Large intestine (tissue), 3 donors: ENCODE measurements around the gene INSC. TPM values are rescaled to one million over a fixed set of nuclear protein-coding genes. Genes with fewer than 3 reads are reported as not detected.

Source experiments
- DNase-seq, 2 donors: peaks; one replicate each; pipeline versions ENCODE4 v3.0.0 to v3.0.0-alpha.2; 2013
- H3K27ac ChIP-seq: one replicate; pipeline ENCODE4 v1.5.1; 2013; ENCODE audit warnings: low read length
- H3K27me3 ChIP-seq: 2 replicates; pipeline ENCODE4 v1.6.1; 2013; ENCODE audit warnings: low read length; ENCODE audit not compliant: control insufficient read depth, insufficient read depth
- H3K36me3 ChIP-seq: 2 replicates; pipeline ENCODE4 v1.6.1; 2013; ENCODE audit warnings: low read length; ENCODE audit not compliant: control insufficient read depth, insufficient read depth
- H3K4me1 ChIP-seq: one replicate; pipeline ENCODE4 v1.6.1; 2013; ENCODE audit warnings: low read length; ENCODE audit not compliant: control insufficient read depth, insufficient read depth
- H3K4me3 ChIP-seq: one replicate; pipeline ENCODE4 v1.5.1; 2013; ENCODE audit warnings: low read length
- H3K9me3 ChIP-seq: one replicate; pipeline ENCODE4 v1.6.1; 2013; ENCODE audit warnings: mild to moderate bottlenecking, low read depth, low read length, moderate library complexity; ENCODE audit not compliant: control insufficient read depth
- WGBS: methylation state at CpG from one replicate; pipeline ENCODE4 v1.1.5; 2013; ENCODE audit warnings: low lambda C conversion rate; ENCODE audit not compliant: insufficient coverage; 5-methylcytosine and 5-hydroxymethylcytosine counted together
- polyA plus RNA-seq: library from polyadenylated mRNA; unstranded; fragments of 120-200 nt; gene quantifications from one replicate; pipeline ENCODE4 v1.2.1, GENCODE V29; 2013

Gene INSC
- polyA plus RNA-seq, 1 donor = 7.2 TPM

DNA sequence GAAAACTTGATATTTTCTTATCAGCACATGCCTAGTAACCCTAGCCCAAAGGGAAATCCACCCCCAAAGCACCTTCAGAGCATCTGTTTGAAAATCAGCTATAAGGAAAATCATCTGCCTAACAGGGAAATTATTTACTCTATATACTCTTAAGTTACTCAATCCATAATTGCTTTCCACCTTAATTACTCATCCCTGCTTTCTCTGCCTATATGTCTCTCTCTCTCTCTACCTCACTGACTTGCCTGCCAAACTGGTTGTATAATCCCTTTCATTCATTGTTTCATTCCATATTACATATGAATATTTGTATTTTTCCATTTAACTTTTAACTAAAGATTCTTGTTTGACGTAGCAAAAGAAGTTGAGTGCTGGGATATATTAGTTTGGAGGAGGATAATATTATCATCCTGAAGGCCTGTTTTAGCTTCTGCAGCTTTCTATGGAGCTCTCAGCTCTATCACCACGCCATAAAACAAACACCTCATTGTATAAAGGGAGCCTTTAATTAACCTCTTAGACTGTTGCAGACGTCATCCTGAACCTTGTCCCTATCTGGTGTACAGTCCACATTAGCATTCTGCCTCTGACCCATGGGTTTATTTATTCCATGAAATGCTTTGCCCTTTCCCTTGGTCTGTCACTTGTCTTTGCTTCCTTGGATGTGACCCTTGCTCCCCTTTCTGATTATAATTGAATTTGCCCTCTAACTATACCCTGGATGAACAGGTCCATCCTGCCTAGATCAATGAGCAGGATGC, 98.9 kb downstream of the INSC start:
- H3K36me3 ChIP-seq = no peaks in the 10 kb centered on the region
- no peaks in the 10 kb centered on the region for H3K9me3 ChIP-seq
- no peak overlapping the region for H3K27ac ChIP-seq
- no peak overlapping the region for H3K4me3 ChIP-seq
- WGBS = 14% methylated on average over 1 of the region's 3 CpGs
- DNase-seq = peak; percentile 33 to 77
- H3K4me1 ChIP-seq = peaks cover 6% of the 10 kb centered on the region
- H3K27me3 ChIP-seq = no peaks in the 10 kb centered on the region

DNA sequence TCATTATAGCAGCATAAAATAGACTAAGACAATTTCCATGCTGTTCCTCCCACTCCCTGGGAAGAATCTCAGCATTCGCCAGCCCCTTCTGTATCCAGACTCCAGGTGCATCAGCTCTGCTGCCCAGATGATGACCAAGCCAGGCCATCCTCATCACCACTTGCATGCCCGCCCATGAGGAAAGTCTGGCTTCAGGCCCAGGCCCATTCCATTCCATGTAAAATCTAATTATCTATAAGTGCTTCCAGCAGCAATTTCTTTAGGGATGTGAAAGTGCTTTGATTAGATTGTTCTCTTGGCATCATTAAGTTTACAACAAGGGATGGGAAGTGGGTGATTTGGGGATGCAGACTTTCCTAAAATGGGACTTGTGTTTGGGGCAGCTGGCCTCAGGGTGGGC, 100.3 kb downstream of the INSC start:
- no peak for DNase-seq
- Histone ChIP-seq H3K36me3 (no peaks in the 10 kb centered on the region), H3K9me3 (no peaks in the 10 kb centered on the region), H3K4me1 (peaks cover 6% of the 10 kb centered on the region), H3K4me3 (no peak overlapping the region), H3K27ac (no peak overlapping the region), H3K27me3 (no peaks in the 10 kb centered on the region)
- WGBS = no CpG with 5 or more reads among the region's 2 CpGs

DNA sequence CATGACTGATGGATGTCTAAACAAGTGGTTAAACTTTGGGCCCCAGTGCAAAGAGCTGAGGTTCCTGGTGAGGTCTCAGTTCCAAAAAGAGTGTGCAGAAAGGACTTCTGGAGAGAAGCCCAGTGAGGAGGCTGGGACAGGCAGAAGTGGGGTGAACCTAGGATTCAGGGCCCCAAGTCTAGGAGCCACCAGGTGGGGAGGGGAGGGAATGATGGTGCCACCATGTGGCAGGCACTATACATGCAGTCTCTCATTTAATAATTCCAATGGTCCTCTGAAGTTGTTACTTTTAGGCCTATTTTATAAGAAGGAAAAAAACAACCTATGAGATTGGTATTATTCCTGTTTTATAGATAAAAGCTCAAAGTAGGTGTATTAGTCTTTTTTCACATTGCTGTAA, 102.0 kb downstream of the INSC start:
- Histone ChIP-seq H3K27ac (no peak overlapping the region), H3K9me3 (no peaks in the 10 kb centered on the region), H3K36me3 (no peaks in the 10 kb centered on the region), H3K4me1 (peaks cover 6% of the 10 kb centered on the region), H3K27me3 (no peaks in the 10 kb centered on the region), H3K4me3 (no peak overlapping the region)
- no peak for DNase-seq

DNA sequence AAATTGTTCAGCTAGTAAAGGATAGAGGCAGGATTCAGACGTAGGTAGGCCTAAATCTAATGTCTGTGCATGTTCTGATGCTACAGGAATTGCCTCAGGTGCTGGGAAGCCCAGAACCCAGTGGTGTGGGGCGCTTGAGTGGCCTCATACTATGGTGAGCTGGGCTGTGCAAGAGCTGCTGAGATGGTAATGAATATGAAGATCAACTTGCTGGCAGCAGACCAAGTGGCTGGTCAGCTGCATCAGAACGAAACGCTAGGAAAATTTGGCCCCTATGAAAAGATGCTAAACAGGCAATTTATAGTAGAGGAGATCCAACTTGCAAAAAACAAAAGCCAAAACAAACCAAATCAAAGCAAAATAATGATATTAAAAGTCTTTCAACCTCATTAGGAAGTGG, 102.7 kb downstream of the INSC start:
- no peak overlapping the region for H3K27ac ChIP-seq
- no peaks in the 10 kb centered on the region for H3K36me3 ChIP-seq
- H3K27me3 ChIP-seq = no peaks in the 10 kb centered on the region
- 100% methylated on average over 3 of the region's 4 CpGs for WGBS
- no peak overlapping the region for H3K4me3 ChIP-seq
- no peak for DNase-seq
- peaks cover 6% of the 10 kb centered on the region for H3K4me1 ChIP-seq
- no peaks in the 10 kb centered on the region for H3K9me3 ChIP-seq

DNA sequence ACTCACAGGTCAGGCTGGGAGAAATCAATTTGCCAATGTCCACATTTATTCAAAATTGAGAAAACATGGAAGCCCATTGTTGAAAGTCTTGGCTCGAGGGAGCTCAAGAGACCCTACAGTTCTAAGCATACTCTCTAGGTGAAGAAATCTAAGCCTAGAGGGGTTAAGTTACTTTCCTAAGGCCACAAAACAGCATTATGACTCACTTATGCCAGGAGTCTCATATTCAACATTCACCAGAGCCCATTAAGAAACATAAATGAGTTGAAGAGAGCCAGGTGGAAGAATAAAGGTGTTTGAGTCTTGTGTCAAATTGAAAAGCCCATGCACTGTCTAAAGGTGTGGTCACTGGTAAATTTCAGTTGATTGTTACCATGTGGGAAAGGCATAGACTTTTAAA, 108.1 kb downstream of the INSC start:
- no peak for DNase-seq
- no peaks in the 10 kb centered on the region for H3K9me3 ChIP-seq
- WGBS = no CpG with 5 or more reads among the region's 1 CpG
- no peaks in the 10 kb centered on the region for H3K4me1 ChIP-seq
- H3K36me3 ChIP-seq = no peaks in the 10 kb centered on the region
- H3K27ac ChIP-seq = no peak overlapping the region
- H3K27me3 ChIP-seq = no peaks in the 10 kb centered on the region
- no peak overlapping the region for H3K4me3 ChIP-seq

DNA sequence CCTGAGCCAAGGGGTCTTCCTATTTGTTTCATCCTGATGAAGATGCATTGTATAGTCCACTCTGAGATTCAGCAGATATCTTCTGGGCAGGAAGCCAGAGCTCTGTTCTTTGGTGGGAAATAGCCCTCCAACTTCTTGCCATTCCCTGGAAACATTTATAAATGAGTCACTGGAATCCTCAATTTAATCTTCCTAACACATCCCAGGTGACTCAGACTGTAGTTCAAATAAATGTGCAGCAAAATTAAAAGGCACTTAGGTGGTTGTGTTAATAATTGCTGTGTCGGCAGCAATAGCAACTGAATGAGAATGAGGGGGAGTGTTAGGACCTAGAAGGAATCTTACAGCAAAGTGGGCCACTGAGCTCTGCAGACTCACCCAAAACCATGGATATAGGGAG, 108.6 kb downstream of the INSC start:
- Histone ChIP-seq H3K27ac (no peak overlapping the region), H3K4me3 (no peak overlapping the region), H3K9me3 (no peaks in the 10 kb centered on the region), H3K36me3 (no peaks in the 10 kb centered on the region), H3K4me1 (no peaks in the 10 kb centered on the region), H3K27me3 (no peaks in the 10 kb centered on the region)
- no peak for DNase-seq
- WGBS = no CpG with 5 or more reads among the region's 1 CpG

DNA sequence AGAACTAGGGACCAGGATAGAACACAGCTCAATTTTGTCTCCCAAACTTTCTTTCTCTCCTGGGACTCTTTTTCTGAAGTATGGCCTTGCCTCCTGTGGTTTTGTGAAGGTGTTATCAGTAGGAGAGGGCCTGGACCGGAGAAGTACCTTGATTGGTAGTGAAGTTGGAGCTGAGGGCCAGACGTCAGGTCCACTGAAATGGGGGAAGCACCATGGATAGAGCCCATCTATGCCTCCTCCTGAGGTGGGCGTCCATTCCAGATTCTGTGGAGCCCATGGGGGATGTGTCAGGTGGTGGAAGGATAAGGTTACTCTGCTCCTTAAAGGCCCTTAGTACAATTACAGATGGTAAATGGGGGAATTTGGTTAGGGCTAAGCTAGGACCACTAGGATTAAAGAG, 109.7 kb downstream of the INSC start:
- Histone ChIP-seq H3K36me3 (no peaks in the 10 kb centered on the region), H3K27ac (no peak overlapping the region), H3K4me1 (no peaks in the 10 kb centered on the region), H3K9me3 (no peaks in the 10 kb centered on the region), H3K4me3 (no peak overlapping the region), H3K27me3 (peaks cover 2% of the 10 kb centered on the region)
- DNase-seq = no peak
- WGBS = no CpG with 5 or more reads among the region's 3 CpGs

DNA sequence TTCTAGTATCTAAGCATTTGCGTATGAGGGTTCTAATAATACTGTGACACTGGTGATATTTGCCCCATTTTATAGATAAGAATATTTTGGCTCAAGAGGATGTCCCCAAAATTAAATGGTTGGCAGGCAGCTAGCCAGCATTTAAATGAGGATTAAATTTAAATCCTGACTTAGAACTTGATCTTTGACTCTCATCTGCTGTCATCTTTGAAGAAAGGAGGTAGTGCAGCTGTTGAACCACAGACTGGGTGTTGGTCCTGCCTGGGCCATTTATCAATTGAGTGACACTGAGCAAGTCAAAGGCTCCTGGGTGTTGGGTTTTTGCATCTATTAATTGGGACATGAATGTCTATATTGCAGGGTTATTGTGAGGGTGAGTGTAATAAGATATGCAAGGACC, 112.3 kb downstream of the INSC start:
- WGBS = no CpG with 5 or more reads among the region's 1 CpG
- Histone ChIP-seq H3K4me3 (no peak overlapping the region), H3K36me3 (no peaks in the 10 kb centered on the region), H3K9me3 (no peaks in the 10 kb centered on the region), H3K4me1 (no peaks in the 10 kb centered on the region), H3K27me3 (peaks cover 2% of the 10 kb centered on the region), H3K27ac (no peak overlapping the region)
- DNase-seq = no peak

DNA sequence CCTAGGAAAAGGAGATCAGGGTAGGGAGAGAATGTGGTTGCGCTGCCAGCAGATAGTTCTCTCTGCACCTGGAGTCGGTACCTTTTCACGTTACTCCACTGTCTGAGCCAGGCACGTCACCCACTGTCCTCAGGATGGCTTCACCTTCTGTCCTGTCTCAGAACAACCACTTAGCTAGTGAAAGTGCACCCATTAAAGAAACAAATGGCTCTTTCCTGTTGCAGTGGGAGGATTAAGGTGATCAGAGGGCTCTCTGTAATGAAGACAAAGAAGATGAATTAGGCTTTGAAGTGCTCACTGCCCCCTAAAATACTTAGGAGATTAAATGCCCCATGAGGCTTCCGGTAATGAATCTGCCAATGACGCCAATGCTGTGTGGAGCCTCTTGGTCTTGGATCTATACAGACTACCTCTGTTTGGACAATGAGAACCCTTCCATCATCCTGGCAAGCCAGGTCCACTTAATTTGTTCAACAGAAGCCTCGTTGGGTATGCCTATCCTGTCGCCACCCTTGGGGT, 113.7 kb downstream of the INSC start:
- peaks cover 2% of the 10 kb centered on the region for H3K27me3 ChIP-seq
- H3K4me1 ChIP-seq = no peaks in the 10 kb centered on the region
- DNase-seq = no peak
- H3K9me3 ChIP-seq = no peaks in the 10 kb centered on the region
- H3K4me3 ChIP-seq = no peak overlapping the region
- no CpG with 5 or more reads among the region's 8 CpGs for WGBS
- no peaks in the 10 kb centered on the region for H3K36me3 ChIP-seq
- H3K27ac ChIP-seq = no peak overlapping the region

DNA sequence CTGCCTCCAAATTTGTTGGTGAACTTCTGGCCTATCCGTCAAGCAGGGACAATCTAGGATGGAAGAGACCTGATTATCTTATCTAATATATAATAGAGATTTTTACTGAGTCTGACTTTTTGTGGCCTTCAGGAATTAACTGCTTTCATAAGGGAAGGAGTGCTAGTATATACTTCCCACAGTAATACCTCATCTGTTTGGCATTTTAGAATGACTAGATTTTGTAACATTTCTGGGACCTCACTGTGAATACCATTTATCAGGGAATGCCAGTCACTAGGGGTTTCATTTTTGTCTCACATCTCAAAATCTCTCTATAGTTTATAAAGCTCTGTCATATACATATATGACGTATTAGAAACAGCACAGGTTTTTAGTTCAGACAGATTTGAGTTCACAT, 114.3 kb downstream of the INSC start:
- Histone ChIP-seq H3K4me1 (no peaks in the 10 kb centered on the region), H3K4me3 (no peak overlapping the region), H3K9me3 (no peaks in the 10 kb centered on the region), H3K27ac (no peak overlapping the region), H3K36me3 (no peaks in the 10 kb centered on the region), H3K27me3 (peaks cover 2% of the 10 kb centered on the region)
- WGBS = no CpG with 5 or more reads among the region's 2 CpGs
- DNase-seq = no peak

DNA sequence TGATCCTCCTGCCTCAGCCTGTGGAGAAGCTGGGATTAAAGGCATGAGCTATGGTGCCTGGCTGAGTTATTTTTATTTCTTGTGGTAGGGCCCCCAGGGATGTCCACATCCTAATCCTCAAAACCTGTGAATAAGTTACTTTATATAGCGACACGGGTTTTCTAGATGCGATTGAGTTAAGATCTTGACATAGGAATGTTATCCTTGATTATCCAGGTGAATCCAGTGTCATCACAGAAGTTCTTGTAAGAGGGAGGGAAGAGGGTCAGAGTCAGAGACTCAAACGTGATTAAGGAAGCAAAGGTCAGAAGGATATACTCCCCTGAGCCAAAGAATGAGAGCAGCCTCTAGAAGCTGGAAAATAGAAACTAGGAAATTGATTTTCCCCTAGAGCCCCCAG, 117.8 kb downstream of the INSC start:
- H3K4me1 ChIP-seq = no peaks in the 10 kb centered on the region
- H3K27ac ChIP-seq = no peak overlapping the region
- WGBS = no CpG with 5 or more reads among the region's 4 CpGs
- H3K27me3 ChIP-seq = peaks cover 2% of the 10 kb centered on the region
- H3K4me3 ChIP-seq = no peak overlapping the region
- DNase-seq = no peak
- H3K9me3 ChIP-seq = no peaks in the 10 kb centered on the region
- no peaks in the 10 kb centered on the region for H3K36me3 ChIP-seq
